Stimulated activated naive CD8-positive, alpha-beta T cell treated with anti-CD3 and anti-CD28 coated beads, Interleukin-15, amount 100 ng/mL, for 72 hours (primary cell): ENCODE data around the gene TCF25.
A peak's percentile ranks its signal among the peaks of the same experiment; 100 is the strongest.
"Not testable (repeated sequence)": the region's sequence is repeated elsewhere in the genome, so short reads cannot be mapped to it uniquely, and the experiment has no call there.

Experiments used
- ATAC-seq: fragments of 150-1000 bp; cut with Tn5 transposase; 2 replicates; pipeline ENCODE4 v1.10.0; 2021; ENCODE audit warnings: mild to moderate bottlenecking, moderate library complexity
- DNase-seq, 2 donors: peaks; one replicate each; pipeline ENCODE4 v3.0.0; 2021 to 2022
- H3K27ac Mint-ChIP-seq, 2 donors: one replicate each; pipeline ENCODE4 v1.8.0; 2022; ENCODE audit warnings: mild to moderate bottlenecking in 2 of 2, mixed read lengths in 2 of 2, moderate library complexity in 2 of 2
- H3K27me3 Mint-ChIP-seq: one replicate; pipeline ENCODE4 v1.8.0; 2022; ENCODE audit warnings: mixed read lengths
- H3K4me1 Mint-ChIP-seq: one replicate; pipeline ENCODE4 v1.8.0; 2022; ENCODE audit warnings: mild to moderate bottlenecking, mixed read lengths
- H3K4me3 Mint-ChIP-seq, 2 donors: one replicate each; pipeline ENCODE4 v1.8.0; 2022; ENCODE audit warnings: mild to moderate bottlenecking in 2 of 2, mixed read lengths in 2 of 2, moderate library complexity in 1 of 2
- H3K9me3 Mint-ChIP-seq, 2 donors: one replicate each; pipeline ENCODE4 v1.8.0; 2022; ENCODE audit warnings: mixed read lengths in 2 of 2

Gene TCF25

DNA sequence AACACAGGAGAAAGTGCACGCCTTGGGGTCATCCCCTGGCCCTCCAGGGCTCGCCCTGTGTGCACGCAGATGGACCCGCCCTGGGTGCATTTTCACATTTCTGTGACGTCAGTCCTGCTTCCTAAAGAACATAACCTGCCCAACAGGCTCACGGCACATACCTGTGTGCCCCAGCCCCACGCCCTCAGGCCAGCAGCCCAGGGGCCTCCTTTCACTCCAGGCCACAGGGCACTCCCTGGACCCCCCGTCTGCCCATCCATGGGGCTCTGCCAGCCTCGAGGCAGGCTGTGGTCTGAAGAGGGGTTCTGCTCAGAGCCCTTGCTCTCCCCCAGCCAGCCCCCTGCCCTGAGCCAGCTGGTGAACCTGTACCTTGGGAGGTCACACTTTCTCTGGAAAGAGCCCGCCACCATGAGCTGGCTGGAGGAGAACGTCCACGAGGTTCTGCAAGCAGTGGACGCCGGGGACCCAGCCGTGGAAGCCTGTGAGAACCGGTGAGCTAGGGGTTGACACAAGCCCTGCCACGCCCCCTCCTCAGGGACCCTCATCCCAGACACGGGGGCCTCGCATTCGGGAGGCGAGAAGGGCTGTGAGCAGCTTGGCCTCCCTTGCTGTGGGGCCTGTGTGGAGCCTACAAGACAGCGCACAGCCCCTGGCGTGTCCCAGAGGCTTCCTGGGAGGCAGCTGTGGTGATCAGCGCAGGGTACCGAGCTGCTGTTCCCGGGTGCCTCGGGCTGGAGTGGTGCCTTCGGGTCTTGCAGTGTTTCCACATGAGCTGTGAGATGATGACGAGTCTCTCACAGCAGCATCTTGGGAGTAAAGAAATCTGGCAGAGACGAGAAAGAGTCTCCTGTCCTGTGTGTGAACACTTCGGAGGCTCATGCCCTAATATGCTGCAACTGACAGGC is 31.5 kb downstream of the TCF25 start:
- ATAC-seq (no peak), DNase-seq (no peak)
- no peaks in the 10 kb centered on the region for H3K9me3 Mint-ChIP-seq
- peaks cover 8% of the 10 kb centered on the region for H3K4me1 Mint-ChIP-seq
- peak overlapping the region in 1 of 2 donors; percentile 54 for H3K27ac Mint-ChIP-seq
- no peak overlapping the region for H3K4me3 Mint-ChIP-seq
- no peaks in the 10 kb centered on the region for H3K27me3 Mint-ChIP-seq

DNA sequence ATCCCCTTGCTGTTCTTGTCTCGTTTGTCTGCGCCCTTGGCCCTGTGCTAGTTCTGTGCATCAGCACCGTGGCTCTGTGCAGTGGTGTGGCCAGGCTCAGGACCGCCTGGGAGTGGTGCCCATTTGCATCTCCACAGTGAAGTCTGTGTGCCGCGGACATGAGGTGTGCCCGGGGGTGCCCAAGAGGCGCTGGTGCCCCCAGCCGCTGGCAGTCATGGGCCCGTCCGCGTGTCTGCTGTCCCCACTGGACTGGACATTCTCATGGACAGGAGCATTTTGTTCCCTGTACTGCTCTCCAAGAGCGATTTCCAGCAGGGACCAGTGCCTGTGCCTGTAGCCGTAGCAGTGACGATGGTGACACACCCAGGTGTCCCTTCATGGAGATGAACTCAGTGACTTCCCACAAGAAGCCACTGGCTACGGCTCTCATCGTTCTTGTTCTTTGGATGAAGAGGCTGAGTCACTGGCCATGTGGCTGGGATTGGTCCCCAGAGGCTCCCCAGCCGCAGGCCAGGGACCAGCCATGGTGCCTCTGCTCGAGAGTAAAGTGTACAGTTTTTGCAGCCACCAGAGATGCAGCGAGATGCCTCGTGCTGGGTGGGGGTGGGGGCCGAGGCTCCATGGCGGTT is 32.2 kb downstream of the TCF25 start:
- Mint-ChIP-seq H3K27ac (peak overlapping the region in 1 of 2 donors; percentile 19), H3K4me3 (no peak overlapping the region), H3K9me3 (no peaks in the 10 kb centered on the region), H3K4me1 (peaks cover 11% of the 10 kb centered on the region), H3K27me3 (no peaks in the 10 kb centered on the region)
- ATAC-seq (no peak), DNase-seq (no peak)

DNA sequence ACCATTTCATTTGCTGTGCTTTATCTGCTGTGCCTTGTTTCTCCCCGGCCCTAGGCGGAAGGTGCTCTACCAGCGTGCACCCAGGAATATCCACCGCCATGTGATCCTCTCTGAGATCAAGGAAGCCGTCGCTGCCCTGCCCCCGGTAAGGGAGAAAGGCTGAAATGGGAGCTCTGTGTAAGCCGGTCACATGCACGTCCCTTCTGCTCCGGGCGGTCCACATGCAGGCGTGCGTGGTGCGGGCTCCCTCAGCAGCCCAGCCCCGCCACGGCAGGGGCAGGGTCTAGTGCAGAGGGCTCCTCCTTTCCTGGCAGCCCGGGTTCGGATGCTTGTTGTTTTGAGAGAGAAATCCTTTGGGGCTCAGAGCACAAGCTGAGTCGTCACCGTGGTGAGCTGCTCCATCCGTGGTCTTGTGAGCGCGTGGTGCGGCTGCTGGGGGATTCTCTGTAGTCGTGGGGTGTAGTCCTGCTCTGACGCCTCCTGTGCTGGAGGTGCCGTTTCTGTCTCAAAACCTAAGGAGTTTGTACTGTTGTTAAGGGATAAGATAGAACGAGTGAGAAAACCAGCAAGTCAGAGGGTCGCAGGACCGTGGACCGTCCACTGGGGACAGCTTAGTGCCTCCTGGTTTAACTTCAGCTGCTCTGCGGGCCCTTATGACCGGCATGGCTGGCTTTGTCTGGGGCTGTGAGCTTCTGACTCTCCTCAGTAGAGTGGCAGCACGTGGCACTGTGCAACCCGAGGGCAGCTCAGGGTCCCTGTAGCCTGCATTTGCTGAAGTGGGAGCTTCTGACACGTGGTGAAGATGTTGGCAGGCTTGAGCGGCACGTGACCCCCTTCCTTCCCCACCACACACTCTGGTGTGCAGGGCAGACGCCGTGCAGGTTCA is 33.0 kb downstream of the TCF25 start:
- H3K9me3 Mint-ChIP-seq, result no peaks in the 10 kb centered on the region
- ATAC-seq (peak; percentile 27), DNase-seq (no peak)
- H3K4me3 Mint-ChIP-seq, result no peak overlapping the region
- H3K27ac Mint-ChIP-seq, result peak overlapping the region in 1 of 2 donors; percentile 31
- H3K27me3 Mint-ChIP-seq, result no peaks in the 10 kb centered on the region
- H3K4me1 Mint-ChIP-seq, result peaks cover 11% of the 10 kb centered on the region

DNA sequence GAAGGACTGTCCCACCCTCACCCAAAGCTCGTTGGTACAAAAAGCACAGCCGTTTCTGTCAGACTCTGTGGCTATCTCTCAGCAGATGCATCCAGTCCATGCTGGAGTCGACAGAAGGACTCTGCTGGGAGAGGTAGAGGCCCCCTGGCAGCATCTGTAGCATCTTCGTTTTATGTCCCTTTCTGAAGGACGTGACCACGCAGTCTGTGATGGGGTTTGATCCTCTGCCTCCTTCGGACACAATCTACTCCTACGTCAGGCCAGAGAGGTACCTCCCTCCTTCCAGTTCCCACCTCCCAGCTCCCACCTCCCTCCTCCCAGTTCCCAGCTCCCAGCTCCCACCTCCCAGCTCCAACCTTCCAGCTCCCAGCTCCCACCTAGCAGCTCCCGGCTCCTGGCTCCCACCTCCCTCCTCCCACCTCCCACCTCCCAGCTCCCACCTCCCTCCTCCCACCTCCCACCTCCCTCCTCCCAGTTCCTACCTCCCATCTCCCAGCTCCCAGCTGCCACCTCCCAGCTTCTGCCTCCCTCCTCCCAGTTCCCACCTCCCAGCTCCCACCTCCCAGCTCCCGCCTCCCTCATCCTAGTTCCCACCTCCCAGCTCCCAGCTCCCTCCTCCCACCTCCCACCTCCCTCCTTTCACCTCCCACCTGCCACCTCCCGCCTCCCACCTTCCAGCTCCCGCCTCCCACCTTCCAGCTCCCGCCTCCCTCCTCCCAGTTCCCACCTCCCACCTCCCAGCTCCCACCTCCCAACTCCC is 33.8 kb downstream of the TCF25 start:
- DNase-seq (no peak), ATAC-seq (peak; percentile 37)
- Mint-ChIP-seq H3K9me3 (no peaks in the 10 kb centered on the region), H3K27ac (peak overlapping the region in 1 of 2 donors; percentile 31), H3K4me1 (peaks cover 11% of the 10 kb centered on the region), H3K27me3 (no peaks in the 10 kb centered on the region), H3K4me3 (no peak overlapping the region)

DNA sequence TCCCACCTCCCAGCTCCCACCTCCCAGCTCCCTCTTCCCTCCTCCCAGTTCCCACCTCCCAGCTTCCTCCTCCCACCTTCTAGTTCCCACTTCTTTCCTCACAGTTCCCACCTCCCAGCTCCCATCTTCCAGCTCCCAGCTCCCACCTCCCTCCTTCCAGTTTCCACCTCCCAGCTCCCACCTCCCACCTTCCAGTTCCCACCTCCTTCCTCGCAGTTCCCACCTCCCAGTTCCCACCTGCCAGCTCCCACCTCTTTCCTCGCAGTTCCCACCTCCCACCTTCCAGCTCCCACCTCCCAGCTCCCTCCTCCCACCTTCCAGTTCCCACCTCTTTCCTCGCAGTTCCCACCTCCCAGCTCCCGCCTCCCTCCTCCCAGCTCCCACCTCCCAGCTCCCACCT is 34.8 kb downstream of the TCF25 start:
- H3K27ac Mint-ChIP-seq, result peak overlapping the region in 1 of 2 donors; percentile 54
- no peak for ATAC-seq
- H3K27me3 Mint-ChIP-seq, result no peaks in the 10 kb centered on the region
- H3K9me3 Mint-ChIP-seq, result no peaks in the 10 kb centered on the region
- H3K4me3 Mint-ChIP-seq, result no peak overlapping the region
- H3K4me1 Mint-ChIP-seq, result peaks cover 11% of the 10 kb centered on the region
- DNase-seq, result no peak

DNA sequence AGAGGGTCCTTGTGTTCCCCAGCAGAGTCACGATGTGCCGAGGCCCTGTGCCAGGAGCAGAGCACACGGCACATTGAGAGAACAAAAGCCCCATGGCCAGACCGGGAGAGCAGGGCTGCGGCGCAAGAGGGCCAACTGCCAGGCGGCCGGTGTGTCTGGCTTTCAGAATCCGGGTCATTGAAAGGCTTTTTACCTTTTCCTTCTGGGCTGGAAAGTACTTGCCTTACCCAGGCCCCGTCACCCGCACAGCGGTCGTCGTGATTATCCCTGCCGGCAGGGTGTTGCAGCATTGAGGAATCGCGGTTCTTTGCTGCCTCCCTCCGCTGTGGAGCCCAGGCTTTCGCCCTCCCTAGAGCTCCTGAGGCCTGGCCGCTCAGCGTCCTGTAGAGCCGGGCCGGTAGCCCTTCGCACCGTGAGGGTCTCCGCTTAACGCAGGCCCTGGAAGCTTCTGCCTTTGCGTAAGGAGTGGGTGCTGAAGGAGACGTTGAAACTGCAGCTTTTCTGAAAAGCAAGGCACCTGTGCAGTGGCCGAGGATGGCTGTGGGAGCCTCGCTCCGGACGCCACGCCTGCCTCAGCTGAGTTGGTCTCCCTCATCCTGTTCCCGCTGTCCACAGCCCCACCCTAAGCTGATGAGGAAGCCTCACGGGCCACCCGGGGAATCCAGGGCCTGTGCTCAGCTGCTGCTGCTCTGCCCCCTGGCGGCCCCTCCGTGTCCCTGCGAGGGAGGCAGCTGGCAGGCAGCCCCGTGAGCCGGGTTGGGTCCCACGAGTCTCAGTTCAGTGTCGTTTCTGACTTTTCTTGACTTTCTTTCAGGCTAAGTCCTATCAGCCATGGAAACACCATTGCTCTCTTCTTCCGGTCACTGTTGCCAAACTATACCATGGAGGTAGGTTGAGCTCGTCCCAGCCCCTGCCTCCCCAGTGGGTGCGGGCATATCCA is 36.7 kb downstream of the TCF25 start:
- Mint-ChIP-seq H3K4me1 (peaks cover 11% of the 10 kb centered on the region), H3K27ac (peak overlapping the region; percentile 46 to 63), H3K27me3 (no peaks in the 10 kb centered on the region), H3K9me3 (no peaks in the 10 kb centered on the region), H3K4me3 (no peak overlapping the region)
- DNase-seq, result peak; percentile 68
- ATAC-seq, result peak; percentile 80

DNA sequence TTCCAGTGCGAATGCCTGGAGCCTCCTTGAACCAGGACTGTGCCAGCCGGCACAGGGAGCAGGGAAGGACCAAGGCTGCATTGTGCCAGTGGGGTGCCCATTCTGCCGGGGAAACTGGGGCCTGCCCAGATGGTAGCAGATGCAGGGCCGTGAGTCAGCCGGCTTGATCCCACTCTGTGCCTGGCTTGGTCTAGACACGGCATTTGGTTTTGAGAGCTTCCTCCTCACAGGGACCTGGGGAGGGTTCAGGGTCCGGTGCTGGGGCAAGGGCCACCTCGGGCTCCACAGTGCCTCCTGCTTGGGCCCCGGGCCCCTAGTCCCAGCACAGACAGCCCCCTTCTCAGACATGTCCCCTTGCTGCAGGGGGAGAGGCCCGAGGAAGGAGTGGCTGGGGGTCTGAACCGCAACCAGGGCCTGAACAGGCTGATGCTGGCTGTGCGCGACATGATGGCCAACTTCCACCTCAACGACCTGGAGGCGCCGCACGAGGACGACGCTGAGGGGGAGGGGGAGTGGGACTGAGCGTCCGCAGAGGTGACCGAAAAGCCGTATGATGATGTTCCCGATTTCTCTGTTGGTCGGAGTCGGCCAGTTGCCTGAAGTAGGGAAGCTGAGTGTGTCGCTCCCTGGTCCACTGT is 37.4 kb downstream of the TCF25 start:
- no peaks in the 10 kb centered on the region for H3K9me3 Mint-ChIP-seq
- H3K4me1 Mint-ChIP-seq, result peaks cover 11% of the 10 kb centered on the region
- DNase-seq, result no peak
- H3K4me3 Mint-ChIP-seq, result no peak overlapping the region
- ATAC-seq, result no peak
- no peaks in the 10 kb centered on the region for H3K27me3 Mint-ChIP-seq
- H3K27ac Mint-ChIP-seq, result peak overlapping the region in 1 of 2 donors; percentile 19

DNA sequence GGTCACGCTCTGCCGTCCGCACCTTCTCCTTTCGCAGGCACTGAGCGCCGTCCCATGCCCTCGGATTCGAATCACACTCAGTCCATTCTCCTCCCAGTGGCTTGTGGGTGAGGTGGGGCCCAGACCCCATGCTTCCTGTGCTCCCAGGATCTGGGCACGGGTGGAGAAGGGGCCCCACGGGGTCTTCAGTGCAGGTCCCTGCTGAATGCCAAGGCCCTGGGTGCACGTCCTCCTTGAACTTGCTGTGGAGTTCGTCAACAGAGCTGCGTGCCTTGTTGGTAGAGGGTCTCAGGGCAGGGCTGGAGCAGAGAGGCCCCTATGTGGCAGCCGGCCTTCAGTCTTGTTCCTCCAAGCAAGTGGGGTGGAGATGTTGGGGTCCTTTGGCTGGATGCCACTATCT is 38.0 kb downstream of the TCF25 start:
- H3K27me3 Mint-ChIP-seq, result no peaks in the 10 kb centered on the region
- no peak overlapping the region for H3K4me3 Mint-ChIP-seq
- peak overlapping the region in 1 of 2 donors; percentile 93 for H3K27ac Mint-ChIP-seq
- H3K4me1 Mint-ChIP-seq, result peaks cover 11% of the 10 kb centered on the region
- no peak for ATAC-seq
- H3K9me3 Mint-ChIP-seq, result no peaks in the 10 kb centered on the region
- DNase-seq, result no peak

DNA sequence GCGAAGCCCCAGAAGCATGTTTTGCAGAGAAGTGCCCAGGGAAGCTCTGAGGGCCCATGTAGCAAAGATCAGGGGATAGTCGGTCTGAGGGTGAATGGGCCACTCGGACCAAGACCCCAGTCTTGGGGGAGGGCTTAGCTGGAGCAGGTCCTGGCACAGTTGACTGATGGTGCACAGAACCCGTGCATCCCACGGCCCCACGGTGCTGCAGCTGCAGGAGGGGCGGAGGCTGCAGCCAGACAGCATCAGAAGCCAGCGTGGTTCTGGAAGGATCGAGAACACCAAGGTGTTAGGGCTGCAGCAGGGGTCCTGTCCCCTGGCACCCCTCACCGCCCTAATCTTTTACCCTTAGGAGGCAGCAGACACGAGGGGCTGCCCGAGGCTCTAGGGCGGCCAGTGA is 38.8 kb downstream of the TCF25 start:
- H3K27ac Mint-ChIP-seq, result no peak overlapping the region

DNA sequence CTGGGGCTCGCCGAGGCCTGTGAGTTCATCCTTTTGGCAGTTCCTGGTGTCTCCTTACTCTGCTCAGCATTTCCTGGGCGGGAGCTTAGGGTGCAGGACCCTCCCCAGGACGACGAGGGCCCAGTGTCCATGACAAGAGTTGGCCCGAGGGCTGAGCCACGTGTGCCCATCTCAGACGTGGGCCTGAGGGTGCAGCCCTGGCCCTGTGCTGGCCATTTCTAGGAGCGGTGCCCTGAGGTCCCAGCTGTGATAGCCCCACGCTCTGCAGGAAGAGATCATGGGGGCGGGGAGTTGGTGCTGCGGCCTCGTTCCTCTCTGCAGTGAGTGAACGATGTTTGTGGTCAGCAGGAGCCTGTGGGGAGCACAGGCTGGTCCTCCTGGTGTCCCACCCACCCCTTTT is 39.2 kb downstream of the TCF25 start:
- peaks cover 15% of the 10 kb centered on the region for H3K4me1 Mint-ChIP-seq
- no peak overlapping the region for H3K4me3 Mint-ChIP-seq
- ATAC-seq, result no peak

More for the DNA sequence above, 38.8 kb downstream of the TCF25 start:
- Mint-ChIP-seq H3K4me3 (no peak overlapping the region), H3K27me3 (no peaks in the 10 kb centered on the region), H3K9me3 (no peaks in the 10 kb centered on the region), H3K4me1 (peaks cover 11% of the 10 kb centered on the region)
- no peak for DNase-seq
- no peak for ATAC-seq

DNA sequence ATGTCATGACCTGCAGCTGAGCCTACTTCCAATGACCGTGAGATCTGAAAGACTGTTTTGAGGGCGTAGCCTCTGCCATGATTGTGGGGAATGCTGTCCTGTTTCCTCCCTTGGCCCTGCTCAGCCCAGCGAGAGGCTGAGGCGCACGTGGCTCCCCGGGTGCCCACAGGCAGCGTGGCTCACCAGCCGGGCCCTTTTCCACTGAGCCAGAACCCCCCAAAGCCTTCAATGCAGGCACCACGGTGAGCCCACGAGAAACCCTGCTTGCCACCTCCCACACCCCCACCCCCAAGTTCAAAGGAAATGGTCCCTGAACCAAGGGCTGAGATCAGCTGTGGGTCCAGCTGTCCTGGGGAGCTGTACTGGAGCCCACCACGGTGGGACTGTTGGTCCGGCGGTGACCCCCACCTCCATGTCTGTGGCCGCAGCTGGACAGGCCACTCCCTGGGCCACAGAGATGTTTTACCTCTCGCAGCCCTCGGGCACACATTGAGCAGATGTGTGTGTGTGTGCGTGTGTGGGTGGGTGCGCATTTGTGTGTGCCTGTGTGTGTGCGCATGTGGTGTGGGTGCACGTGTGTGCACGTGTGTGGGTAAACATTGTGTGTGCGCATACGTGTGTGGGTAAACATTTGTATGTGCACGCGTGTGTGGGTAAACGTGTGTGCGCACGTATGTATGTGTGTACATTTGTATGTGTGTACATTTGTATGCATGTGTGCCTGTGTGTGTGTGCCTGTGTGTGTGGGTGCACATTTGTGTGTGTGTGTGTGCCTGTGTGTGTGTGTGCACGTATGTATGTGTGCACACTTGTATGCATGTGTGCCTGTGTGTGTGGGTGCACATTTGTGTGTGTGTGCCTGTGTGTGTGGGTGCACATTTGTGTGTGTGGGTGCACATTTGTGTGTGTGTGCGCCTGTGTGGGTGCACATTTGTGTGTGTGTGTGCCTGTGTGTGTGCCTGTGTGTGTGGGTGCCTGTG is 40.3 kb downstream of the TCF25 start:
- DNase-seq (no peak), ATAC-seq (no peak)
- Mint-ChIP-seq H3K9me3 (no peaks in the 10 kb centered on the region), H3K27ac (peak overlapping the region in 1 of 2 donors; percentile 71), H3K4me1 (peaks cover 26% of the 10 kb centered on the region), H3K27me3 (peaks cover 12% of the 10 kb centered on the region), H3K4me3 (no peak overlapping the region)

More for the DNA sequence above, 39.2 kb downstream of the TCF25 start:
- DNase-seq, result no peak
- H3K27ac Mint-ChIP-seq, result no peak overlapping the region
- H3K9me3 Mint-ChIP-seq, result no peaks in the 10 kb centered on the region
- peaks cover 1% of the 10 kb centered on the region for H3K27me3 Mint-ChIP-seq

DNA sequence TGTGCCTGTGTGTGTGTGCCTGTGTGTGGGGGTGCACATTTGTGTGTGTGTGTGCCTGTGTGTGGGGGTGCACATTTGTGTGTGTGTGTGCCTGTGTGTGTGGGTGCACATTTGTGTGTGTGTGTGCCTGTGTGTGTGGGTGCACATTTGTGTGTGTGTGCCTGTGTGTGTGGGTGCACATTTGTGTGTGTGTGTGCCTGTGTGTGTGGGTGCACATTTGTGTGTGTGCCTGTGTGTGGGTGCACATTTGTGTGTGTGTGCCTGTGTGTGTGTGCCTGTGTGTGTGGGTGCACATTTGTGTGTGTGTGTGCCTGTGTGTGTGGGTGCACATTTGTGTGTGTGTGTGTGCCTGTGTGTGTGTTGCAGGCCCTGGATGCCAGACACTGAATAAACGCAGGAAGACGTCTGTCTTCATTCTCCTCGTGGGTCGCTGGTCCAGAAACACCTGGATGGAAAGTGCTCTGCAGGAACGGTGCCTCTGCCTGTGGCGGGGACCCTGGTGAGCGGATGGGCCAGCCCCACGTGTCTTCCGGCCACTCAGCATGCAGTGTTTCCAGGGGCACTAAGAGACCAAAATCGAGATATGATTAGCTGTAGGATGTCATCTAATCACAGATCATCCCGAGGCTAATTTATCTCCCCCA is 41.4 kb downstream of the TCF25 start:
- not testable (repeated sequence) for H3K27ac Mint-ChIP-seq, ATAC-seq, H3K9me3 Mint-ChIP-seq, H3K4me3 Mint-ChIP-seq, DNase-seq
- Mint-ChIP-seq H3K27me3 (peaks cover 22% of the 10 kb centered on the region), H3K4me1 (peaks cover 34% of the 10 kb centered on the region)
